HepG2 (cell line): Measurements from ENCODE around the gene POFUT1. TPM values are rescaled to one million over a fixed set of nuclear protein-coding genes. Genes with fewer than 3 reads are reported as not detected.

Experiments
- AKAP8 ChIP-seq: sonication (generic); formaldehyde crosslinking; IDR thresholded peaks from 2 replicates; pipeline ENCODE4 v1.5.1; 2020; ENCODE audit warnings: mild to moderate bottlenecking, missing genetic modification reagents
- KAT7 ChIP-seq: IDR thresholded peaks from 2 replicates; pipeline ENCODE4 v1.6.1; 2018; ENCODE audit warnings: borderline replicate concordance, missing compliant biosample characterization
- KDM3A ChIP-seq: IDR thresholded peaks from 2 replicates; pipeline ENCODE4 v1.6.1; 2018; ENCODE audit warnings: low read depth, missing compliant biosample characterization
- NFATC3 ChIP-seq: sonication (generic); formaldehyde crosslinking; IDR thresholded peaks from 2 replicates; pipeline ENCODE4 v1.5.1; 2020; ENCODE audit warnings: mild to moderate bottlenecking, missing genetic modification reagents
- NPAS2 ChIP-seq: sonication (generic); formaldehyde crosslinking; IDR thresholded peaks from 2 replicates; pipeline ENCODE4 v1.8.0; 2022; ENCODE audit warnings: mild to moderate bottlenecking, missing genetic modification reagents, borderline replicate concordance
- NR3C1 ChIP-seq: sonication (generic); formaldehyde crosslinking; IDR thresholded peaks from 2 replicates; pipeline ENCODE4 v1.4.0; 2020; ENCODE audit warnings: missing genetic modification reagents
- PCBP2 ChIP-seq: fragments of 200-400 bp; formaldehyde crosslinking; optimal IDR thresholded peaks from 2 replicates; pipeline ENCODE3; 2018; ENCODE audit warnings: low read length, low read depth; ENCODE audit not compliant: poor library complexity, severe bottlenecking
- TAF1 ChIP-seq: sonication (generic); formaldehyde crosslinking; IDR thresholded peaks from 2 replicates; pipeline ENCODE4 v1.4.0; 2020; ENCODE audit warnings: missing genetic modification reagents
- TAF15 ChIP-seq: fragments of 200-400 bp; formaldehyde crosslinking; IDR thresholded peaks from one replicate; pipeline ENCODE4 v1.6.1; 2018; ENCODE audit warnings: mild to moderate bottlenecking, low read depth, low read length; ENCODE audit not compliant: poor library complexity, severe bottlenecking
- ZBTB38 ChIP-seq: sonication (generic); formaldehyde crosslinking; IDR thresholded peaks from 2 replicates; pipeline ENCODE4 v1.5.1; 2020; ENCODE audit warnings: mild to moderate bottlenecking, missing genetic modification reagents
- ZNF160 ChIP-seq: sonication (generic); formaldehyde crosslinking; IDR thresholded peaks from 2 replicates; pipeline ENCODE4 v1.8.0; 2022; ENCODE audit warnings: mild to moderate bottlenecking, inconsistent platforms, missing genetic modification reagents
- ZNF343 ChIP-seq: sonication (generic); formaldehyde crosslinking; IDR thresholded peaks from 2 replicates; pipeline ENCODE4 v1.4.0; 2020; ENCODE audit warnings: mild to moderate bottlenecking, missing genetic modification reagents
- ZNF563 ChIP-seq: sonication (generic); formaldehyde crosslinking; IDR thresholded peaks from 2 replicates; pipeline ENCODE4 v1.8.0; 2022; ENCODE audit warnings: mild to moderate bottlenecking, moderate library complexity, missing genetic modification reagents
- ZNF569 ChIP-seq: sonication (generic); formaldehyde crosslinking; IDR thresholded peaks from 2 replicates; pipeline ENCODE4 v1.5.0; 2020; ENCODE audit warnings: mild to moderate bottlenecking, missing genetic modification reagents, moderate library complexity, borderline replicate concordance
- ZNF75D ChIP-seq: sonication (generic); formaldehyde crosslinking; IDR thresholded peaks from 2 replicates; pipeline ENCODE4 v1.8.1; 2023; ENCODE audit warnings: missing genetic modification reagents, mild to moderate bottlenecking, borderline replicate concordance
- ZNF777 ChIP-seq: sonication (generic); formaldehyde crosslinking; IDR thresholded peaks from 2 replicates; pipeline ENCODE4 v1.4.0; 2020; ENCODE audit warnings: missing genetic modification reagents
- ZNF891 ChIP-seq: sonication (generic); formaldehyde crosslinking; IDR thresholded peaks from 2 replicates; pipeline ENCODE4 v1.5.0; 2020; ENCODE audit warnings: mild to moderate bottlenecking, missing genetic modification reagents
- polyA plus RNA-seq, 8 experiments: library from polyadenylated mRNA; depleted of rRNA in 3 of 8; stranded (reverse) in 7 of 8; unstranded in 1 of 8; fragments of >200 nt; fragmentation: Illumina TruSeq in 4 of 8; extraction: Trizol in 4 of 8; gene quantifications; 2 replicates each; pipeline versions ENCODE4 v1.2.1 to v1.2.3, GENCODE V29; 2011 to 2016; ENCODE audit warnings: low read depth in 4 of 8, missing spikeins in 1 of 8, mixed read lengths in 1 of 8; ENCODE audit not compliant: insufficient read depth in 1 of 8
- total RNA-seq, 5 experiments: library from RNA; depleted of rRNA; stranded (reverse); fragments of >200 nt; fragmentation: Illumina TruSeq; extraction: Trizol; gene quantifications; 2 replicates each; pipeline ENCODE4 v1.2.3, GENCODE V29; 2016; ENCODE audit warnings: low read depth in 1 of 5
- TF ChIP-seq, protein P1 (sequence below): sonication (generic); formaldehyde crosslinking; IDR thresholded peaks from 2 replicates; pipeline ENCODE4 v1.4.0; 2020; ENCODE audit warnings: missing genetic modification reagents
- TF ChIP-seq, protein P2 (sequence below): sonication (generic); formaldehyde crosslinking; IDR thresholded peaks from 2 replicates; pipeline ENCODE4 v1.4.0; 2020; ENCODE audit warnings: missing genetic modification reagents
- TF ChIP-seq, protein P3 (sequence below): IDR thresholded peaks from 2 replicates; pipeline ENCODE4 v1.6.1; 2016; ENCODE audit warnings: missing compliant biosample characterization, missing genetic modification reagents, borderline replicate concordance

The POFUT1 gene
- total and polyA plus RNA-seq, 2 of the 13 experiments (the other 11 are each of a cell fraction or from before 2014, with no cell fraction given): 35.5 to 58.3 TPM

DNA sequence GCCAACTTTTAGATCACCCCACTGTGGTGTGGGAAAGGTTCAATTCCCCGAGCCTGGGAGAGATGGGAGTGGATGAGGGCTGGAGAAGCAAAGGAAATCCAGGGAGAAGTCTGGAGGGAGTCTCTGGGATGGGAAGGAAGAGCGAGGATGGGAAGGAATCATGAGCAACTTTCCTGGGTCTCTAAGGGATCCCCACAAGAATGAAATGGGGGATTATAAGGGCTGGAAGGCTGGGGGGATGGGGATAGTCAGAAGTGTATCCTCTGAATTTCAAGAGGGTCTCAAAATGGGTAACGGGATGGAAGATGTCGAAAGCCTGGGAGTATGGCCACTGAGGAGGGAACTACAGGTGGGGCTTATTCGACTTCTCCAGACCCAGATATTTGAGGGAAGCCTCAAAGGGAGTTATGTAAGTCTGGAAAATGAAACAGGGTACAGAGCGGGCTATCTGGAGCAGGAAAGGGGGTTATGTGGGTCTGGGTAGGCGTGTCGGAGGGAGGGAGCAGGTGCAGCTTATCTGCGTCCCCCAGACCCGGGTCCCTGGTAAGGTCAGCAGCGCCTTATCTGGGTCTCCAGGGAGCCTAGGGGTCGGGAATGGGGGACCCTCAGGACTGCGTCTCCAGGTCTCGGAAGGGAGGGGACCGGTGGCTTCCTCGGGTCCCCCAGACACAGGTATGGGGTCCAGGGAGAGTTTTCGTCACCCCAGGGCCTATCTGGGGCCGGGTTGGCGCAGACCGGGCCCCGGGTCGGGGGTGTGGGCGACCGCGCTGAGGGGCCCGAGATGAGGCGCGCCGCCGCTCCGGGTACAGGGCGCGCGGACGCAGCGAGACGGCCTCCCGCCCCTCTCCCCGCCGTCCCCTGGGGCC lies 687 bp upstream of the POFUT1 start (continued):
- TF ChIP-seq, protein P1, sequence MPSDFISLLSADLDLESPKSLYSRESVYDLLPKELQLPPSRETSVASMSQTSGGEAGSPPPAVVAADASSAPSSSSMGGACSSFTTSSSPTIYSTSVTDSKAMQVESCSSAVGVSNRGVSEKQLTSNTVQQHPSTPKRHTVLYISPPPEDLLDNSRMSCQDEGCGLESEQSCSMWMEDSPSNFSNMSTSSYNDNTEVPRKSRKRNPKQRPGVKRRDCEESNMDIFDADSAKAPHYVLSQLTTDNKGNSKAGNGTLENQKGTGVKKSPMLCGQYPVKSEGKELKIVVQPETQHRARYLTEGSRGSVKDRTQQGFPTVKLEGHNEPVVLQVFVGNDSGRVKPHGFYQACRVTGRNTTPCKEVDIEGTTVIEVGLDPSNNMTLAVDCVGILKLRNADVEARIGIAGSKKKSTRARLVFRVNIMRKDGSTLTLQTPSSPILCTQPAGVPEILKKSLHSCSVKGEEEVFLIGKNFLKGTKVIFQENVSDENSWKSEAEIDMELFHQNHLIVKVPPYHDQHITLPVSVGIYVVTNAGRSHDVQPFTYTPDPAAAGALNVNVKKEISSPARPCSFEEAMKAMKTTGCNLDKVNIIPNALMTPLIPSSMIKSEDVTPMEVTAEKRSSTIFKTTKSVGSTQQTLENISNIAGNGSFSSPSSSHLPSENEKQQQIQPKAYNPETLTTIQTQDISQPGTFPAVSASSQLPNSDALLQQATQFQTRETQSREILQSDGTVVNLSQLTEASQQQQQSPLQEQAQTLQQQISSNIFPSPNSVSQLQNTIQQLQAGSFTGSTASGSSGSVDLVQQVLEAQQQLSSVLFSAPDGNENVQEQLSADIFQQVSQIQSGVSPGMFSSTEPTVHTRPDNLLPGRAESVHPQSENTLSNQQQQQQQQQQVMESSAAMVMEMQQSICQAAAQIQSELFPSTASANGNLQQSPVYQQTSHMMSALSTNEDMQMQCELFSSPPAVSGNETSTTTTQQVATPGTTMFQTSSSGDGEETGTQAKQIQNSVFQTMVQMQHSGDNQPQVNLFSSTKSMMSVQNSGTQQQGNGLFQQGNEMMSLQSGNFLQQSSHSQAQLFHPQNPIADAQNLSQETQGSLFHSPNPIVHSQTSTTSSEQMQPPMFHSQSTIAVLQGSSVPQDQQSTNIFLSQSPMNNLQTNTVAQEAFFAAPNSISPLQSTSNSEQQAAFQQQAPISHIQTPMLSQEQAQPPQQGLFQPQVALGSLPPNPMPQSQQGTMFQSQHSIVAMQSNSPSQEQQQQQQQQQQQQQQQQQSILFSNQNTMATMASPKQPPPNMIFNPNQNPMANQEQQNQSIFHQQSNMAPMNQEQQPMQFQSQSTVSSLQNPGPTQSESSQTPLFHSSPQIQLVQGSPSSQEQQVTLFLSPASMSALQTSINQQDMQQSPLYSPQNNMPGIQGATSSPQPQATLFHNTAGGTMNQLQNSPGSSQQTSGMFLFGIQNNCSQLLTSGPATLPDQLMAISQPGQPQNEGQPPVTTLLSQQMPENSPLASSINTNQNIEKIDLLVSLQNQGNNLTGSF: no peak; the same call in 1 of the 2 replicates
- TF ChIP-seq, protein P2, sequence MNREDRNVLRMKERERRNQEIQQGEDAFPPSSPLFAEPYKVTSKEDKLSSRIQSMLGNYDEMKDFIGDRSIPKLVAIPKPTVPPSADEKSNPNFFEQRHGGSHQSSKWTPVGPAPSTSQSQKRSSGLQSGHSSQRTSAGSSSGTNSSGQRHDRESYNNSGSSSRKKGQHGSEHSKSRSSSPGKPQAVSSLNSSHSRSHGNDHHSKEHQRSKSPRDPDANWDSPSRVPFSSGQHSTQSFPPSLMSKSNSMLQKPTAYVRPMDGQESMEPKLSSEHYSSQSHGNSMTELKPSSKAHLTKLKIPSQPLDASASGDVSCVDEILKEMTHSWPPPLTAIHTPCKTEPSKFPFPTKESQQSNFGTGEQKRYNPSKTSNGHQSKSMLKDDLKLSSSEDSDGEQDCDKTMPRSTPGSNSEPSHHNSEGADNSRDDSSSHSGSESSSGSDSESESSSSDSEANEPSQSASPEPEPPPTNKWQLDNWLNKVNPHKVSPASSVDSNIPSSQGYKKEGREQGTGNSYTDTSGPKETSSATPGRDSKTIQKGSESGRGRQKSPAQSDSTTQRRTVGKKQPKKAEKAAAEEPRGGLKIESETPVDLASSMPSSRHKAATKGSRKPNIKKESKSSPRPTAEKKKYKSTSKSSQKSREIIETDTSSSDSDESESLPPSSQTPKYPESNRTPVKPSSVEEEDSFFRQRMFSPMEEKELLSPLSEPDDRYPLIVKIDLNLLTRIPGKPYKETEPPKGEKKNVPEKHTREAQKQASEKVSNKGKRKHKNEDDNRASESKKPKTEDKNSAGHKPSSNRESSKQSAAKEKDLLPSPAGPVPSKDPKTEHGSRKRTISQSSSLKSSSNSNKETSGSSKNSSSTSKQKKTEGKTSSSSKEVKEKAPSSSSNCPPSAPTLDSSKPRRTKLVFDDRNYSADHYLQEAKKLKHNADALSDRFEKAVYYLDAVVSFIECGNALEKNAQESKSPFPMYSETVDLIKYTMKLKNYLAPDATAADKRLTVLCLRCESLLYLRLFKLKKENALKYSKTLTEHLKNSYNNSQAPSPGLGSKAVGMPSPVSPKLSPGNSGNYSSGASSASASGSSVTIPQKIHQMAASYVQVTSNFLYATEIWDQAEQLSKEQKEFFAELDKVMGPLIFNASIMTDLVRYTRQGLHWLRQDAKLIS (CRISPR knock-in tag): 0 out of 2 replicates have a peak, but pooled peaks have one; percentile 31
- TF ChIP-seq TAF1 (CRISPR knock-in tag) (no peak), KAT7 (CRISPR knock-in tag) (no peak), PCBP2 (peak; percentile 28), ZNF75D (0 out of 2 replicates have a peak, but pooled peaks have one; percentile 20), ZNF563 (CRISPR knock-in tag) (no peak), NPAS2 (no peak), ZNF160 (no peak), TAF15 (no peak), NFATC3 (no peak), ZNF777 (no peak), AKAP8 (CRISPR knock-in tag) (no peak), NR3C1 (CRISPR knock-in tag) (no peak), KDM3A (CRISPR knock-in tag) (no peak), ZBTB38 (CRISPR knock-in tag) (no peak), ZNF569 (no peak), ZNF343 (CRISPR knock-in tag) (peak; percentile 7; the same call in 1 of the 2 replicates), ZNF891 (no peak; the same call in 1 of the 2 replicates)
- TF ChIP-seq, protein P3, sequence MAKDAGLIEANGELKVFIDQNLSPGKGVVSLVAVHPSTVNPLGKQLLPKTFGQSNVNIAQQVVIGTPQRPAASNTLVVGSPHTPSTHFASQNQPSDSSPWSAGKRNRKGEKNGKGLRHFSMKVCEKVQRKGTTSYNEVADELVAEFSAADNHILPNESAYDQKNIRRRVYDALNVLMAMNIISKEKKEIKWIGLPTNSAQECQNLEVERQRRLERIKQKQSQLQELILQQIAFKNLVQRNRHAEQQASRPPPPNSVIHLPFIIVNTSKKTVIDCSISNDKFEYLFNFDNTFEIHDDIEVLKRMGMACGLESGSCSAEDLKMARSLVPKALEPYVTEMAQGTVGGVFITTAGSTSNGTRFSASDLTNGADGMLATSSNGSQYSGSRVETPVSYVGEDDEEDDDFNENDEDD (CRISPR knock-in tag): no peak
